Smooth muscle cell of the brain vasculature (primary cell): ENCODE measurements around the gene OR2AT4.
A peak's percentile ranks its signal among the peaks of the same experiment; 100 is the strongest.
"Not testable (repeated sequence)": the region's sequence is repeated elsewhere in the genome, so short reads cannot be mapped to it uniquely, and the experiment has no call there.

Experiments used
- DNase-seq: peaks from one replicate; pipeline ENCODE4 v3.0.0-alpha.2; 2012; ENCODE audit warnings: low read depth, low spot score

OR2AT4 gene

GRCh38 chr11:75096456-75097172 is at the start of gene OR2AT4:
OR2AT4 (minus strand) TSS chr11:75096876.
- no peak for DNase-seq

- no peak for DNase-seq
These were observed 49.4 kb upstream of the OR2AT4 start for GRCh38 chr11:75145972-75146519.

GRCh38 chr11:75145196-75145971 is 48.7 kb upstream of the OR2AT4 start:
- no peak for DNase-seq

- DNase-seq, result no peak
These were observed 48.0 kb upstream of the OR2AT4 start for GRCh38 chr11:75144716-75145014.

GRCh38 chr11:75143420-75143731 is 46.7 kb upstream of the OR2AT4 start:
- DNase-seq, result no peak

GRCh38 chr11:75142714-75143419 is 46.2 kb upstream of the OR2AT4 start:
- peak; percentile 75 for DNase-seq

- DNase-seq, result no peak
These were observed 44.5 kb upstream of the OR2AT4 start for GRCh38 chr11:75141166-75141565.

GRCh38 chr11:75140269-75141138 is 43.8 kb upstream of the OR2AT4 start:
- peak; percentile 13 for DNase-seq

- DNase-seq, result no peak
These were observed 39.0 kb upstream of the OR2AT4 start for GRCh38 chr11:75135651-75136050.

- DNase-seq, result no peak
These were observed 38.5 kb upstream of the OR2AT4 start for GRCh38 chr11:75135021-75135650.

GRCh38 chr11:75133976-75134375 is 37.3 kb upstream of the OR2AT4 start:
- DNase-seq, result no peak

GRCh38 chr11:75132080-75132479 is 35.4 kb upstream of the OR2AT4 start:
- no peak for DNase-seq

GRCh38 chr11:75126564-75126963 is 29.9 kb upstream of the OR2AT4 start:
- DNase-seq, result no peak

- DNase-seq, result no peak
These were observed 21.9 kb upstream of the OR2AT4 start for GRCh38 chr11:75118577-75118976.

- DNase-seq, result no peak
These were observed 17.8 kb upstream of the OR2AT4 start for GRCh38 chr11:75114465-75114864.

GRCh38 chr11:75113030-75113429 is 16.4 kb upstream of the OR2AT4 start:
- DNase-seq, result no peak

- DNase-seq, result no peak
These were observed 15.5 kb upstream of the OR2AT4 start for GRCh38 chr11:75112200-75112599.

- no peak for DNase-seq
These were observed 10.5 kb upstream of the OR2AT4 start for GRCh38 chr11:75107187-75107586.

- not testable (repeated sequence) for DNase-seq
These were observed 9.4 kb upstream of the OR2AT4 start for GRCh38 chr11:75105967-75106681.

- no peak for DNase-seq
These were observed 8.8 kb upstream of the OR2AT4 start for GRCh38 chr11:75105462-75105925.
